H1 (cell line): ENCODE results near the gene RNF166. TPM values are rescaled to one million over a fixed set of nuclear protein-coding genes. Genes with fewer than 3 reads are reported as not detected.

Source experiments
- CTCF ChIA-PET: fragments of 300-600 bp; sonication (Branson Sonifier 250); formaldehyde crosslinking; loops from one replicate; lab custom pipeline; 2021; ENCODE audit not compliant: partially characterized antibody; lab: Charles Lee
- POLR2A ChIA-PET: fragments of 300-600 bp; sonication (Branson Sonifier 250); formaldehyde crosslinking; loops from one replicate; lab custom pipeline; 2021; ENCODE audit warnings: inconsistent platforms; ENCODE audit not compliant: partially characterized antibody; lab: Charles Lee
- DNase-seq, 2 experiments: peaks; one replicate each; pipeline versions ENCODE4 v3.0.0 to v3.0.0-alpha.2; 2010 to 2022; ENCODE audit warnings: low spot score in 2 of 2, low read depth in 1 of 2, mixed read lengths in 1 of 2
- FAIRE-seq: peaks from 2 replicates; lab custom pipeline; 2011; peaks lifted over from hg19 to GRCh38; lab: Jason Lieb, UNC
- H2AFZ ChIP-seq: 2 replicates; pipeline ENCODE4 v1.8.1; 2012; ENCODE audit warnings: low read length, inconsistent platforms
- H2AK5ac ChIP-seq: 2 replicates; pipeline ENCODE4 v1.6.1; 2013; ENCODE audit warnings: low read depth, low read length
- H2BK120ac ChIP-seq: replicated peaks from 2 replicates; pipeline ENCODE3; 2013; ENCODE audit warnings: low read depth, low read length, inconsistent platforms
- H2BK12ac ChIP-seq: 2 replicates; pipeline ENCODE4 v1.6.1; 2013; ENCODE audit warnings: low read depth, low read length
- H2BK15ac ChIP-seq: 2 replicates; pipeline ENCODE4 v1.6.1; 2013; ENCODE audit warnings: low read length
- H2BK20ac ChIP-seq: 2 replicates; pipeline ENCODE4 v1.6.1; 2013; ENCODE audit warnings: low read length
- H2BK5ac ChIP-seq: 2 replicates; pipeline ENCODE4 v1.6.1; 2013; ENCODE audit warnings: low read depth, low read length
- H3K14ac ChIP-seq: 2 replicates; pipeline ENCODE4 v1.6.1; 2013; ENCODE audit warnings: inconsistent platforms; ENCODE audit not compliant: insufficient read length
- H3K18ac ChIP-seq: 2 replicates; pipeline ENCODE4 v1.6.1; 2013; ENCODE audit warnings: low read length; ENCODE audit errors: extremely low read depth
- H3K23ac ChIP-seq: 2 replicates; pipeline ENCODE4 v1.6.1; 2013; ENCODE audit warnings: inconsistent platforms; ENCODE audit not compliant: insufficient read length
- H3K23me2 ChIP-seq: 2 replicates; pipeline ENCODE4 v1.6.1; 2013; ENCODE audit warnings: low read depth, low read length
- H3K27ac ChIP-seq: 2 replicates; pipeline ENCODE4 v1.6.1; 2011; ENCODE audit warnings: low read depth, low read length, inconsistent platforms
- H3K27me3 ChIP-seq, 4 experiments: replicated peaks in 1 of 4; 1 replicate in 1 of 4; 2 replicates in 3 of 4; pipeline versions ENCODE4 v1.6.1 to v1.8.1; 2011 to 2013; ENCODE audit warnings: low read length in 3 of 4, mild to moderate bottlenecking in 3 of 4, inconsistent platforms in 2 of 4, mixed read lengths in 2 of 4, moderate library complexity in 1 of 4; ENCODE audit not compliant: control insufficient read depth in 3 of 4, insufficient read depth in 3 of 4; ENCODE audit errors: extremely low read depth in 1 of 4
- H3K36me3 ChIP-seq, 4 experiments: 2 replicates each; pipeline versions ENCODE4 v1.6.1 to v1.8.1; 2011 to 2013; ENCODE audit warnings: mild to moderate bottlenecking in 4 of 4, low read length in 3 of 4, moderate library complexity in 2 of 4, control low read depth in 1 of 4, inconsistent platforms in 1 of 4; ENCODE audit not compliant: insufficient read depth in 4 of 4, control insufficient read depth in 2 of 4
- H3K4ac ChIP-seq: replicated peaks from 2 replicates; pipeline ENCODE3; 2013; ENCODE audit warnings: low read length, low read depth, mixed read lengths, inconsistent platforms; ENCODE audit not compliant: insufficient read length
- H3K4me1 ChIP-seq, 4 experiments: replicated peaks in 1 of 4; 1 replicate in 1 of 4; 2 replicates in 3 of 4; pipeline versions ENCODE4 v1.6.1 to v1.8.1; 2011 to 2013; ENCODE audit warnings: low read length in 3 of 4, inconsistent platforms in 2 of 4, mixed read lengths in 1 of 4; ENCODE audit not compliant: insufficient read depth in 4 of 4, control insufficient read depth in 3 of 4
- H3K4me2 ChIP-seq, 2 experiments: 2 replicates each; pipeline versions ENCODE4 v1.6.1 to v1.8.1; 2011 to 2013; ENCODE audit warnings: low read depth in 2 of 2, low read length in 2 of 2, control low read depth in 1 of 2, inconsistent platforms in 1 of 2, mild to moderate bottlenecking in 1 of 2; ENCODE audit not compliant: insufficient read depth in 1 of 2
- H3K4me3 ChIP-seq, 4 experiments: fragments of 200-600, 300-600 bp in 1 of 4; sonication (generic), shearing (Covaris generic), sonication (Bioruptor Twin) in 1 of 4; 2 replicates each; pipeline versions ENCODE4 v1.5.1 to v1.8.1; 2011 to 2016; ENCODE audit warnings: low read length in 4 of 4, low read depth in 3 of 4, control low read depth in 2 of 4, inconsistent platforms in 2 of 4, mild to moderate bottlenecking in 2 of 4, mixed read lengths in 1 of 4, moderate library complexity in 1 of 4; ENCODE audit not compliant: insufficient read depth in 2 of 4; ENCODE audit errors: extremely low read depth in 1 of 4
- H3K56ac ChIP-seq: replicated peaks from 2 replicates; pipeline ENCODE3; 2013; ENCODE audit warnings: low read depth, mild to moderate bottlenecking, mixed read lengths, low read length, inconsistent platforms; ENCODE audit not compliant: insufficient read length
- H3K79me1 ChIP-seq: 2 replicates; pipeline ENCODE4 v1.6.1; 2013; ENCODE audit warnings: low read depth, low read length, control low read depth
- H3K79me2 ChIP-seq, 2 experiments: 2 replicates each; pipeline versions ENCODE4 v1.6.1 to v1.8.1; 2012 to 2013; ENCODE audit warnings: low read length in 2 of 2, mild to moderate bottlenecking in 2 of 2, inconsistent platforms in 1 of 2; ENCODE audit not compliant: insufficient read depth in 2 of 2, control insufficient read depth in 1 of 2
- H3K9ac ChIP-seq, 4 experiments: replicated peaks in 1 of 4; 1 replicate in 1 of 4; 2 replicates in 3 of 4; pipeline versions ENCODE4 v1.6.1 to v1.8.1; 2011 to 2013; ENCODE audit warnings: low read depth in 3 of 4, low read length in 3 of 4, control low read depth in 2 of 4, mild to moderate bottlenecking in 2 of 4, moderate library complexity in 2 of 4, inconsistent platforms in 1 of 4; ENCODE audit errors: extremely low read depth in 1 of 4
- H3K9me3 ChIP-seq, 2 experiments: 2 replicates each; pipeline versions ENCODE4 v1.6.1 to v1.8.1; 2012 to 2013; ENCODE audit warnings: mild to moderate bottlenecking in 2 of 2, moderate library complexity in 2 of 2, control low read depth in 1 of 2, inconsistent platforms in 1 of 2, low read depth in 1 of 2, low read length in 1 of 2, mixed read lengths in 1 of 2; ENCODE audit not compliant: insufficient read depth in 2 of 2
- H4K20me1 ChIP-seq, 2 experiments: replicated peaks in 1 of 2; 2 replicates each; pipeline versions ENCODE3 to v1.8.1; 2011 to 2013; ENCODE audit warnings: inconsistent platforms in 2 of 2, low read length in 2 of 2, mild to moderate bottlenecking in 1 of 2; ENCODE audit not compliant: insufficient read depth in 2 of 2, control insufficient read depth in 1 of 2
- H4K5ac ChIP-seq: 2 replicates; pipeline ENCODE4 v1.6.1; 2013; ENCODE audit warnings: low read length, low read depth, mixed read lengths, inconsistent platforms; ENCODE audit not compliant: insufficient read length
- H4K8ac ChIP-seq: 2 replicates; pipeline ENCODE4 v1.8.0; 2013; ENCODE audit warnings: mild to moderate bottlenecking, moderate library complexity, low read length, inconsistent platforms; ENCODE audit not compliant: insufficient read depth; ENCODE audit errors: extremely low read depth
- H4K91ac ChIP-seq: replicated peaks from 2 replicates; pipeline ENCODE3; 2013; ENCODE audit warnings: low read length, mixed read lengths, inconsistent platforms; ENCODE audit not compliant: insufficient read length
- ATF2 ChIP-seq: IDR thresholded peaks from 2 replicates; pipeline ENCODE4 v1.6.1; 2012; ENCODE audit warnings: low read length, inconsistent platforms
- CEBPB ChIP-seq: IDR thresholded peaks from 2 replicates; pipeline ENCODE4 v1.6.1; 2012; ENCODE audit warnings: low read depth, low read length
- CHD1 ChIP-seq: IDR thresholded peaks from 2 replicates; pipeline ENCODE4 v1.6.1; 2012; ENCODE audit warnings: low read depth, low read length, improper control_type of control experiment
- CREB1 ChIP-seq: IDR thresholded peaks from 2 replicates; pipeline ENCODE4 v1.6.1; 2012; ENCODE audit warnings: inconsistent platforms
- GABPA ChIP-seq: IDR thresholded peaks from 2 replicates; pipeline ENCODE4 v1.6.1; 2011; ENCODE audit warnings: mild to moderate bottlenecking, low read length, moderate library complexity, borderline replicate concordance; ENCODE audit not compliant: insufficient read depth
- HDAC2 ChIP-seq, 2 experiments: fragments of 300-600 bp in 1 of 2; sonication (generic) in 1 of 2; IDR thresholded peaks; 2 replicates each; pipeline ENCODE4 v1.6.1; 2011 to 2012; ENCODE audit warnings: low read depth in 2 of 2, low read length in 2 of 2, mild to moderate bottlenecking in 2 of 2, moderate library complexity in 2 of 2, borderline replicate concordance in 1 of 2, inconsistent platforms in 1 of 2
- HDAC6 ChIP-seq: IDR thresholded peaks from one replicate; pipeline ENCODE4 v1.7.1; 2012; ENCODE audit warnings: low read depth, mild to moderate bottlenecking, inconsistent platforms, low read length, moderate library complexity
- JUN ChIP-seq: IDR thresholded peaks from 2 replicates; pipeline ENCODE4 v1.6.1; 2011; ENCODE audit warnings: low read depth, mild to moderate bottlenecking, improper control_type of control experiment, low read length
- KDM5A ChIP-seq: fragments of 200-600 bp; IDR thresholded peaks from 2 replicates; pipeline ENCODE4 v1.7.1; 2012; ENCODE audit warnings: mild to moderate bottlenecking, low read length, inconsistent platforms, mixed read lengths
- MAX ChIP-seq: IDR thresholded peaks from 2 replicates; pipeline ENCODE4 v1.6.1; 2012; ENCODE audit warnings: inconsistent platforms
- RBBP5 ChIP-seq: IDR thresholded peaks from 2 replicates; pipeline ENCODE4 v1.7.1; 2012; ENCODE audit warnings: low read depth, mild to moderate bottlenecking, inconsistent platforms, low read length, moderate library complexity, borderline replicate concordance
- RFX5 ChIP-seq: IDR thresholded peaks from 2 replicates; pipeline ENCODE4 v1.6.1; 2011; ENCODE audit warnings: low read depth, low read length, improper control_type of control experiment, borderline replicate concordance
- WGBS, 2 experiments: shearing (Covaris generic) in 1 of 2; methylation state at CpG; one replicate each; pipeline versions ENCODE4 v1.1.6 to v1.1.7; 2013 to 2015; ENCODE audit warnings: low lambda C conversion rate in 2 of 2, mixed read lengths in 2 of 2, inconsistent platforms in 1 of 2, low coverage in 1 of 2, missing lambda C conversion rate in 1 of 2; ENCODE audit not compliant: insufficient replicate concordance in 2 of 2, insufficient coverage in 1 of 2, insufficient read length in 1 of 2; ENCODE audit errors: extremely low coverage in 1 of 2, missing lambda C conversion rate in 1 of 2; 5-methylcytosine and 5-hydroxymethylcytosine counted together
- polyA plus RNA-seq, 7 experiments: library from polyadenylated mRNA; depleted of rRNA in 3 of 7; stranded (reverse) in 5 of 7; unstranded in 2 of 7; fragments of >200 nt in 5 of 7; fragments of 200-250 nt in 2 of 7; gene quantifications; 1 replicate in 5 of 7; 2 replicates in 1 of 7; 4 replicates in 1 of 7; pipeline versions ENCODE4 v1.2.1 to v1.2.3, GENCODE V29; 2011 to 2013; ENCODE audit warnings: missing spikeins in 2 of 7, mixed read lengths in 2 of 7
- total RNA-seq: library from RNA; stranded (reverse); fragmentation: NEBNext Ultra II Directional; extraction: Animal tissue kit (Norgen Biotek cat#: 25700); gene quantifications from 2 replicates; pipeline ENCODE4 v1.2.1, GENCODE V29; 2021

RNF166 gene
- total and polyA plus RNA-seq, 2 of the 8 experiments (the other 6 are each of a cell fraction or from before 2014, with no cell fraction given) = 29.8 to 31.2 TPM

- no peak overlapping the region for H3K18ac ChIP-seq
- no peak overlapping the region for H4K8ac ChIP-seq
- no peak for DNase-seq
- peaks cover 0 to 3% (median 0%) of the 10 kb centered on the region in 4 experiments; a peak in 2 of 7 replicates for H3K4me1 ChIP-seq
- H3K79me1 ChIP-seq = no peaks in the 10 kb centered on the region; the same call in 1 of the 2 replicates
- H3K4me2 ChIP-seq = no peak overlapping the region
- H2BK5ac ChIP-seq = no peak overlapping the region
- no peak overlapping the region for H2BK15ac ChIP-seq
- no peak overlapping the region for H4K5ac ChIP-seq
- POLR2A ChIA-PET = interaction anchor here (1.0 to 1.8 kb wide), 2 partner anchors 9 to 27 kb away, joined by 3 to 5 read pairs; no protein-coding TSS in a partner anchor
- no peak overlapping the region for H3K14ac ChIP-seq
- no peak overlapping the region for H2BK20ac ChIP-seq
- no peak overlapping the region for H4K91ac ChIP-seq
- H3K27me3 ChIP-seq = no peaks in the 10 kb centered on the region
- TF ChIP-seq KDM5A (no peak), HDAC2 (IDR thresholded peaks at IDR 0.05; ENCODE audit: borderline replicate concordance in 1 of 2, low read depth in 2 of 2, low read length in 2 of 2) (no peak), MAX (no peak), CHD1 (no peak), CEBPB (no peak), GABPA (no peak), JUN (no peak), ATF2 (no peak), HDAC6 (no peak), RFX5 (no peak), RBBP5 (no peak), CREB1 (no peak)
- H2BK120ac ChIP-seq = no peak overlapping the region
- peaks cover 0 to 24% of the 10 kb centered on the region in 2 experiments; a peak in 2 of 4 replicates for H3K79me2 ChIP-seq
- no peaks in the 10 kb centered on the region for H3K36me3 ChIP-seq
- no peak overlapping the region for H2AFZ ChIP-seq
- no peak overlapping the region for H3K9ac ChIP-seq
- peaks cover 0 to 1% of the 10 kb centered on the region in 2 experiments for H4K20me1 ChIP-seq
- H2AK5ac ChIP-seq = no peak overlapping the region
- no peaks in the 10 kb centered on the region for H3K9me3 ChIP-seq
- peaks cover 7% of the 10 kb centered on the region; the same call in 1 of the 2 replicates for H3K23me2 ChIP-seq
- H2BK12ac ChIP-seq = no peak overlapping the region
- 93% methylated on average over 3 of the region's 3 CpGs; no CpG with 5 or more reads in 1 of the 2 experiments for WGBS, 2 experiments
- no peak for FAIRE-seq
- no peak overlapping the region for H3K27ac ChIP-seq
- no peak overlapping the region for H3K4me3 ChIP-seq
- CTCF ChIA-PET = interaction anchor here (0.9 to 2.8 kb wide), 7 partner anchors 9 to 111 kb away, joined by 3 to 9 read pairs (median 3); no protein-coding TSS in a partner anchor
- no peak overlapping the region for H3K23ac ChIP-seq
- H3K4ac ChIP-seq = no peak overlapping the region
- no peak overlapping the region for H3K56ac ChIP-seq
Observed at GRCh38 chr16:88665570-88665969, 40.6 kb downstream of the RNF166 start.
